PC-3 (cell line): Measurements from ENCODE around the gene HERC2. TPM values are rescaled to one million over a fixed set of nuclear protein-coding genes. Genes with fewer than 3 reads are reported as not detected.

Experiments used
- ATAC-seq: fragments of 200-7000 bp; cut with Tn5 transposase; 2 replicates; pipeline ENCODE4 v1.9.1; 2020; ENCODE audit warnings: mild to moderate bottlenecking, moderate library complexity
- BruUV-seq: library from RNA; stranded (reverse); fragments of 400-500 nt; replicated peaks from 2 replicates; lab custom pipeline; 2021; lab: Mats Ljungman, UMichigan
- CTCF ChIA-PET: fragments of 300-600 bp; sonication (Branson Sonifier 250); formaldehyde crosslinking; loops from one replicate; lab custom pipeline; 2022; ENCODE audit warnings: antibody characterized with exemption; lab: Charles Lee
- POLR2A ChIA-PET: fragments of 300-600 bp; sonication (Branson Sonifier 250); formaldehyde crosslinking; loops from one replicate; lab custom pipeline; 2022; ENCODE audit warnings: antibody characterized with exemption; ENCODE audit not compliant: unreplicated experiment; lab: Charles Lee
- DNase-seq: peaks from one replicate; pipeline ENCODE4 v3.0.0-alpha.2; 2015
- H2AFZ ChIP-seq: fragments of 300-600 bp; sonication (generic); 2 replicates; pipeline ENCODE4 v1.6.0; 2016; ENCODE audit warnings: antibody characterized with exemption, low read length
- H3F3A ChIP-seq: fragments of 300-600 bp; sonication (generic); one replicate; pipeline ENCODE4 v1.6.0; 2017; ENCODE audit warnings: antibody characterized with exemption, low read length, control low read depth, mild to moderate bottlenecking; ENCODE audit not compliant: unreplicated experiment
- H3K27ac ChIP-seq: fragments of 300-600 bp; sonication (generic); 2 replicates; pipeline ENCODE4 v1.5.1; 2016; ENCODE audit warnings: mild to moderate bottlenecking, low read length
- H3K27me3 ChIP-seq: fragments of 300-600 bp; sonication (generic); 2 replicates; pipeline ENCODE4 v1.6.1; 2016; ENCODE audit warnings: low read length, mixed read lengths
- H3K36me3 ChIP-seq: fragments of 300-600 bp; sonication (generic); 2 replicates; pipeline ENCODE4 v1.6.1; 2016; ENCODE audit warnings: low read depth, mixed run types, low read length, mixed read lengths
- H3K4me1 ChIP-seq: fragments of 300-600 bp; sonication (generic); 2 replicates; pipeline ENCODE4 v1.5.1; 2016; ENCODE audit warnings: low read length; ENCODE audit not compliant: insufficient read depth
- H3K4me2 ChIP-seq: fragments of 300-600 bp; sonication (generic); 2 replicates; pipeline ENCODE4 v1.6.0; 2016; ENCODE audit warnings: low read length
- H3K4me3 ChIP-seq: fragments of 300-600 bp; sonication (generic); 2 replicates; pipeline ENCODE4 v1.5.1; 2016; ENCODE audit warnings: mild to moderate bottlenecking, low read length, mixed read lengths
- H3K79me2 ChIP-seq: fragments of 300-600 bp; sonication (generic); 2 replicates; pipeline ENCODE4 v1.6.1; 2017; ENCODE audit warnings: low read length, mixed read lengths
- H3K9ac ChIP-seq: fragments of 300-600 bp; sonication (generic); 2 replicates; pipeline ENCODE4 v1.6.0; 2016; ENCODE audit warnings: mild to moderate bottlenecking, low read length
- H3K9me2 ChIP-seq: fragments of 300-600 bp; sonication (generic); replicated peaks from 2 replicates; pipeline ENCODE4 v1.6.1; 2016; ENCODE audit warnings: mixed run types, low read length, mixed read lengths
- H3K9me3 ChIP-seq: fragments of 300-600 bp; sonication (generic); 2 replicates; pipeline ENCODE4 v1.6.1; 2016; ENCODE audit warnings: low read length, mixed read lengths
- H4K20me1 ChIP-seq: fragments of 300-600 bp; sonication (generic); 2 replicates; pipeline ENCODE4 v1.6.1; 2016; ENCODE audit warnings: low read length, mixed read lengths
- CTCF ChIP-seq: fragments of 300-600 bp; sonication (generic); conservative IDR thresholded peaks from 2 replicates; pipeline ENCODE4 v1.5.1; 2017; ENCODE audit warnings: antibody characterized with exemption, low read depth, mild to moderate bottlenecking, low read length
- EZH2 ChIP-seq: fragments of 300-600 bp; sonication (generic); IDR thresholded peaks from one replicate; pipeline ENCODE4 v1.6.1; 2017; ENCODE audit warnings: antibody characterized with exemption, mild to moderate bottlenecking, low read length; ENCODE audit not compliant: unreplicated experiment
- EZH2phosphoT487 ChIP-seq: fragments of 300-600 bp; sonication (generic); IDR thresholded peaks from 2 replicates; pipeline ENCODE4 v1.6.1; 2018; ENCODE audit warnings: mild to moderate bottlenecking, antibody characterized with exemption, low read length, borderline replicate concordance
- intact Hi-C: fragments of 100-400 bp; cut with micrococcal nuclease; formaldehyde crosslinking; loops from 2 replicates; pipeline ENCODE4 v1.9.0; 2023
- total RNA-seq: library from RNA; depleted of rRNA; stranded (reverse); fragments of >200 nt; gene quantifications from 2 replicates; pipeline ENCODE4 v1.2.3, GENCODE V29; 2014

Gene HERC2
- total RNA-seq, 1 experiment from 2014 or later: 45.9 TPM

- BruUV-seq: TSS peak; percentile 26
- H2AFZ ChIP-seq: no peak overlapping the region
- intact Hi-C loops: no loop called here
- no peaks in the 10 kb centered on the region for H3K4me1 ChIP-seq
- CTCF ChIA-PET: no interaction called here
- no peaks in the 10 kb centered on the region for H3K9me3 ChIP-seq
- DNase-seq: no peak
- no peak overlapping the region for H3K4me3 ChIP-seq
- POLR2A ChIA-PET: no interaction called here
- TF ChIP-seq EZH2 (no peak), EZH2phosphoT487 (no peak), CTCF (no peak)
- H3K27me3 ChIP-seq: peaks cover 11% of the 10 kb centered on the region
- H3F3A ChIP-seq: no peaks in the 10 kb centered on the region
- no peaks in the 10 kb centered on the region for H4K20me1 ChIP-seq
- no peaks in the 10 kb centered on the region for H3K79me2 ChIP-seq
- H3K9me2 ChIP-seq: no peaks in the 10 kb centered on the region
- ATAC-seq: no peak
- H3K4me2 ChIP-seq: no peak overlapping the region
- H3K27ac ChIP-seq: no peak overlapping the region
- H3K9ac ChIP-seq: no peak overlapping the region
- peaks cover 14% of the 10 kb centered on the region; the same call in 1 of the 2 replicates for H3K36me3 ChIP-seq
These were observed 210.4 kb downstream of the HERC2 start for GRCh38 chr15:28111543-28111942.

GRCh38 chr15:28110481-28110881 is 211.5 kb downstream of the HERC2 start:
- H3K36me3 ChIP-seq: peaks cover 14% of the 10 kb centered on the region; the same call in 1 of the 2 replicates
- no peaks in the 10 kb centered on the region for H4K20me1 ChIP-seq
- H3K4me1 ChIP-seq: no peaks in the 10 kb centered on the region
- no peak for DNase-seq
- TF ChIP-seq CTCF: no peak
- TF ChIP-seq EZH2: no peak
- no peak for TF ChIP-seq EZH2phosphoT487
- intact Hi-C loops: no loop called here
- ChIA-PET POLR2A (no interaction called here), CTCF (interaction anchor here (0.6 kb wide), 1 partner anchor 20 kb away, joined by 3 read pairs; no protein-coding TSS in a partner anchor)
- H2AFZ ChIP-seq: no peak overlapping the region
- H3K9me3 ChIP-seq: no peaks in the 10 kb centered on the region
- no TSS peak for BruUV-seq
- no peak for ATAC-seq
- no peak overlapping the region for H3K4me2 ChIP-seq
- no peak overlapping the region for H3K9ac ChIP-seq
- no peaks in the 10 kb centered on the region for H3K79me2 ChIP-seq
- no peak overlapping the region for H3K27ac ChIP-seq
- H3K9me2 ChIP-seq: no peaks in the 10 kb centered on the region
- peaks cover 14% of the 10 kb centered on the region for H3K27me3 ChIP-seq
- no peaks in the 10 kb centered on the region for H3F3A ChIP-seq
- H3K4me3 ChIP-seq: no peak overlapping the region

GRCh38 chr15:28109626-28110455 is 212.1 kb downstream of the HERC2 start:
- Histone ChIP-seq H4K20me1 (no peaks in the 10 kb centered on the region), H3K4me2 (no peak overlapping the region), H3K4me3 (no peak overlapping the region), H3K36me3 (peaks cover 9% of the 10 kb centered on the region; the same call in 1 of the 2 replicates), H2AFZ (no peak overlapping the region), H3F3A (no peaks in the 10 kb centered on the region), H3K4me1 (no peaks in the 10 kb centered on the region), H3K9ac (no peak overlapping the region), H3K9me2 (no peaks in the 10 kb centered on the region), H3K27me3 (peaks cover 14% of the 10 kb centered on the region), H3K9me3 (no peaks in the 10 kb centered on the region), H3K79me2 (no peaks in the 10 kb centered on the region), H3K27ac (no peak overlapping the region)
- intact Hi-C loops: no loop called here
- no peak for ATAC-seq
- DNase-seq: no peak
- CTCF ChIA-PET: interaction anchor here (0.6 kb wide), 1 partner anchor 19 kb away, joined by 3 read pairs; no protein-coding TSS in a partner anchor
- TF ChIP-seq EZH2 (no peak), EZH2phosphoT487 (no peak), CTCF (no peak)
- POLR2A ChIA-PET: no interaction called here
- no TSS peak for BruUV-seq
